Peyer's patch (tissue), 4 donors: ENCODE results near the gene SRC.

Experiments used
- POLR2A ChIP-seq, 2 donors: fragments of 450-650 bp; IDR thresholded peaks; one replicate each; pipeline ENCODE4 v1.5.1; 2017; ENCODE audit warnings: antibody characterized with exemption in 2 of 2, mild to moderate bottlenecking in 2 of 2, moderate library complexity in 2 of 2
- TF ChIP-seq, protein P1 (sequence below), 6 experiments: fragments of 450-650 bp in 4 of 6; fragments of 200-600 bp in 2 of 6; sonication (generic) in 1 of 6; IDR thresholded peaks; one replicate each; pipeline ENCODE4 v1.5.1; 2017 to 2019; ENCODE audit warnings: antibody characterized with exemption in 6 of 6, mild to moderate bottlenecking in 3 of 6, moderate library complexity in 1 of 6

GRCh38 chr20:37298190-37298939, 47.6 kb upstream of the SRC start:
- TF ChIP-seq, protein P1, sequence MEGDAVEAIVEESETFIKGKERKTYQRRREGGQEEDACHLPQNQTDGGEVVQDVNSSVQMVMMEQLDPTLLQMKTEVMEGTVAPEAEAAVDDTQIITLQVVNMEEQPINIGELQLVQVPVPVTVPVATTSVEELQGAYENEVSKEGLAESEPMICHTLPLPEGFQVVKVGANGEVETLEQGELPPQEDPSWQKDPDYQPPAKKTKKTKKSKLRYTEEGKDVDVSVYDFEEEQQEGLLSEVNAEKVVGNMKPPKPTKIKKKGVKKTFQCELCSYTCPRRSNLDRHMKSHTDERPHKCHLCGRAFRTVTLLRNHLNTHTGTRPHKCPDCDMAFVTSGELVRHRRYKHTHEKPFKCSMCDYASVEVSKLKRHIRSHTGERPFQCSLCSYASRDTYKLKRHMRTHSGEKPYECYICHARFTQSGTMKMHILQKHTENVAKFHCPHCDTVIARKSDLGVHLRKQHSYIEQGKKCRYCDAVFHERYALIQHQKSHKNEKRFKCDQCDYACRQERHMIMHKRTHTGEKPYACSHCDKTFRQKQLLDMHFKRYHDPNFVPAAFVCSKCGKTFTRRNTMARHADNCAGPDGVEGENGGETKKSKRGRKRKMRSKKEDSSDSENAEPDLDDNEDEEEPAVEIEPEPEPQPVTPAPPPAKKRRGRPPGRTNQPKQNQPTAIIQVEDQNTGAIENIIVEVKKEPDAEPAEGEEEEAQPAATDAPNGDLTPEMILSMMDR (IDR thresholded peaks at IDR 0.05), result no peak
- TF ChIP-seq POLR2A (IDR thresholded peaks at IDR 0.05), result no peak
